ENCODE data around the gene XYLT1.
"Not testable (repeated sequence)": the region's sequence is repeated elsewhere in the genome, so short reads cannot be mapped to it uniquely, and the experiment has no call there.

Gene XYLT1

DNA sequence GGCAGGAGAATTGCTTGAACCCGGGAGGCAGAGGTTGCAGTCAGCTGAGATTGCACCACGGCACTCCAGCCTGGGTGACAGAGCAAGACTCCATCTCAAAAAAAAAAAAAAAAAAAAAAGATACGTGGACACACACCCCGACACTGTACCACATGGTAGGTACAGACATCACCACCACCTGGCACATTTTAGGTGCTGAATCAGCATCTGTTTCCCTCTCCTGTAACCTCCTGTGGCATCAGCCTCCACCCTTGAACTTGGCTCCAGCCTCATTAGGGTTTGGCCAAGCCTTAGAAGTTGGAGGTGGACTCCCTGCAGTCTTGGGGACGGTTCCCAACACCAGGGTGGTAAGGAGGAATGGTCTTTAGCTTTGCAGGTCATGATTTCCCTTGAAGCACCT is 46.0 kb downstream of the XYLT1 start:
- no peak for DNase-seq

DNA sequence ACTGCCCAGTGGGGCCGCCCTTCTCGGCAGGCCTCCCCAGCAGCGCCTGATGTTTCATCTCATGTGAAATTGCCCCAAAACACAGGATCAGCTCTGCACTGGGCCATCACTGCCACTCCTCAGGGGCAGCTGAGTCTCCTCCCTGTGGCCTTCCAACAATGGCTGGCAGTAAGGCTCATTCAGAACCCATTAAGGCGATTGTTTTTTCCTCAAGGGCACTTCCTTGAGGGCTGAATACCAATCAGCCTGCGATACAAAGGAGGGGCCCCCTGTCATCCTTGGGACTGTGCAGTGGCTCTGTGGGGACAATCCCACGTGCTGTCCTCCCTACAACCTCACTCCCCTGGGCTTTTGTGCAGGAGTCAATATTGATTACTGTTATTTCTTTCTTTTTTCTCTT is 47.5 kb downstream of the XYLT1 start:
- no peak for DNase-seq

DNA sequence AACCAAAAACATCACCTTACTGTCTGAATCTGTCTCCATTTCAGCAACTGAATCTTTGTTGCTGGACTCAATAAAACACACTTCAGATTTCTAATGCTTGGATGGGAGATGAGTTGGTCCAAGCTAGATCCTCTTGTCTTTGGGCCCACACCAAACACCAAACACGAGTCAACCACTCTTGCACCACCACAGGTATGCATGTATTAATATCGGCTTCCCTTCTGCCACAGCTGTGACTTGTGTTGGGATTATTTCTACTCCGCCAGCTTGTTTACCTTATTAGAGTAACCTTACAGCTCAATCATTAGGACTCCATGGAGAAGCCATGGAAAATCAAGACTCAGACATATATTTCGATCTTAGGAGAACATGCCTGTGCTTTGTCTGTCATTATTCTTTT is 49.9 kb downstream of the XYLT1 start:
- DNase-seq: no peak

DNA sequence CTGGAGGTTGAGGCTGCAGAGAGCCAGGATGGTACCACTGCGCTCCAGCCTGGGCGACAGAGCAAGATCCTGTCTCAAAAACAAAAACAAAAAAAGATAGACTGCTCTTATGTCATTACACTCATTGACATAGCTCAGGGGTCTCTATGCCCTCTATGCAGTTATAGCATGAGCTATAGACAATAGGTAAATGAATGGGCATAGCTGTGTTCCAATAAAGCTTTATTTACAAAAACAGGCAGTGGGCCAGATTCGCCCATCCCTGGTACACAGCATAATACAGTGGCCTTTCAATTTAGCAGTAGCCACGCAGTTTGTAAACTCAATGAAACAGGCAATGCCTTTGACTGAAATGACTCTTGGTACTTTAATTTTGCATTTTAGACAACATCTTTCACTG is 51.5 kb downstream of the XYLT1 start:
- DNase-seq: no peak

DNA sequence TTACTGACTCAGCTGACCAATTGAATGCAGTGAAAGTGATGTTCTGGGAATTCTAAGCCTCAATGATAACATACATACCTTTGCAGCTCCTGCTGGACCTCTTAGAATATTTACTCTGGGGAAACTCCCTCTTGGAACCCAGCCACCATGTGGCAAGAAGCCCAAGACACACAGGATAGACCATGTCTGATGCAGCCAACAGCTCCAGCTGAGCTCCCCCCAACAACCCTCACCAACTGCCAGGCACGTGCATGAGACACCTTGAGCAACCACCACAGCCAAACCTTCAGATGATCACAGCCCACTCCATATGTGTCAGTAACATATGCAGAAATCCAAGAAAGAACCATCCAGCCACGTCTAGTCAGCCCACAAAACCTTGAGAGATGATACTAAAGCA is 53.0 kb downstream of the XYLT1 start:
- no peak for DNase-seq

DNA sequence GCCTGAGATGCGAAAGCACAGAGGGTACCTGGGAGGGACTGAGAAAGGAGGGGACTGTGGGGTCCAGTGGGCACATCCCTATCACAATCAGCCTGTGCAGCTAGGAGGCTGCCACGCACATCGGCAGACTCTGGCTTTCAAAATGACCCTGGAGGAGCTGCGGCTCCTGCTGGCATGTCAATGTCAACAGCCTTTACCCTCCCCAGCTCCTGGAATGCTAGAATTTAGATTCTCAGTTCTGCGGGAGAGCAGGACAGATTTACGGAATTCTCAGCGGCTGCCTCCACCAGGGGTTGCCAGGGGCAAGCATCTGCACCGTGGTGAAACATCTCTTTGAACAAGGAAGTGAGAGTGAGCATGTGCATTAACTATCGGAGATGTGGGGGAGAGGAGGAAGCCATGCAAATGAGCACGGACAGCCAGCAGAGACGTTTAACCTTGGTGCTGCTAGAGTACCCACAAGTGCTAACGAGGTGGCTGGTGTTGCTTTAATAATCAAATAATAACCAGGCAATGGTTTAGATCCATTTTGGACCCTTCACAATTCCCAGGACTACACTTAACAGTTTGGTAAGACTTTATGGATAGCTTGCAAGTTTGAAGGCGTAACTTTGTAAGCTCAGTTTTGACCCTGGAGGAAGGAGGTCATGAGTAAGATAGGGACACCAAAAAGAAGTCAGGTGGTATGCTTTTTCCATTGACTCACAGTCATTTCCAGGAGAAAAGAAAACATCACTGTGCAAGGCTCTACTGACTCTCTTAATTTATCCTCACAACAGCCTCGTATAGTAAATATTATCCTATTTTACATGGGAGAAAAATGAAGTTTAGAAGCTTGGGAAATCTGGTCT is 54.1 kb downstream of the XYLT1 start:
- DNase-seq: no peak

DNA sequence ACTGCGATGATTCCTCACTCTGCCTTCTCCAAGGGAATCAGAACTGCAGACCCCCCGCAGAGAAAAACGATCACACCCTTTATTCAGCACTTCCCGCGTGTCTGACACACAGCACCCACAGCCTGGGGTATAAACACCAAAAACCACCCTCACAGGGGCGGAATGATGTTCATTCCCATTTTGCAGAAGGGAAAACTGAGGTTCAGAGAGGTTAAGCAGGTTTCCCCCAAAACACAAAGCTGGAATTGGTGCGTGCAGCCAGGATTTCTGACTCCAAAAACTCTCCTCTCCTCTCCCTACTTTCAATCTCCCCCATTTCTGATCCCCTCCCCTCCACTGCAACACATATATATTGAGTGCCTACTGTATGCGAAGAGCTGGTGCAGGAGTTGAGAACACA is 55.8 kb downstream of the XYLT1 start:
- DNase-seq: no peak

DNA sequence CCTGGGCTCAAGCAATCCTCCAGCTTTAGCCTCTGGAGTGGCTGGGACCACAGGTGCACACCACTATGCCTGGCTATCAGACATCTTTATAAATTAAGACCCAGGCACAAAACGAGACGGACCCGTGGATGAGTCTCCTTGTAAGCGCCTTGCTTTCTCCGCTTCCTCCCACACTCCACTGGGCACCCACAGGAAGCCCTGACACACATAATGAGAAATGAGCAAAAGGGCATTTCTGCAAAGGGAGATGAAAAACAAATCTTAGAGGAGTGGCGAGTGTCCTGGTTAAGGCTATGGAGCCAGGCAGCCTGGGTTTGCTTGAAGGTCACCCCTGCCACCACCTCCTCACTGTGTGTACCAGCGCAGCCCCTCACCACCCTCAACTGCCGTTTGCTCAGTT is 56.3 kb downstream of the XYLT1 start:
- DNase-seq: no peak

DNA sequence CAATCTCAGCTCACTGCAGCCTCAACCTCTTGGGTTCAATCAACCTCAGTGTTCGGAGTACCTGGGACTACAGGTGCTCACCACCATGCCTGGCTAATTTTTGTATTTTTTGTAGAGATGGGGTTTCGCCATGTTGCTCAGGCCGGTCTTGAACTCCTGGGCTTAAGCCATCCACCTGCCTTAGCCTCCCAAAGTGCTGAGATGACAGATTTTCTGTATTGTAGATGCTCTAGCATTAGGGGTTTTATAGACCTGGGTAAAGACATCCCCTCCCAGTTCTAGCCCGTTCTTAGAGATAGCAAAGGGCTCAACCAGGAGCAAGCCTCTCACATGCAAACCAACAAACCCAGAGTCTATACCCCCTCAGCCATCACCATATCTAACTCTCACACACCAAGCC is 57.3 kb downstream of the XYLT1 start:
- DNase-seq: no peak

DNA sequence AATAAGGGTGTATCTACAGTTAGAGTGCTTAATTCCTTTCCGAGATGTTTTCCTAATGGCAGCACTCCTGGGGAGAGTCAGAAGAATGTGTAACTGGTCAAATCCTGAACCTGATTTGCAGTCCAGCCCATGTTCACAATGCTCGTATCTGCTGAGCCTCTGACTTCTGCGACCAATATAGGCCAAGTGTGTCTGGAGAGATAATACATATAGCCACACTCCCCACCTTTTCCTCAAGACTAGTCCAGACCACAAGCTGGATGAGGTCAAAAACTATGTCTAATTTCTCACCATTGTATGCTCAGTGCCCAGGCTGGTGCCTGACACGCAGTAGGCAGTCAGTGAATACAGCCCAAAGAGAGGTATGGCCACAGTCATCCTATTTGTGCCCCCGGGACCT is 58.0 kb downstream of the XYLT1 start:
- no peak for DNase-seq

DNA sequence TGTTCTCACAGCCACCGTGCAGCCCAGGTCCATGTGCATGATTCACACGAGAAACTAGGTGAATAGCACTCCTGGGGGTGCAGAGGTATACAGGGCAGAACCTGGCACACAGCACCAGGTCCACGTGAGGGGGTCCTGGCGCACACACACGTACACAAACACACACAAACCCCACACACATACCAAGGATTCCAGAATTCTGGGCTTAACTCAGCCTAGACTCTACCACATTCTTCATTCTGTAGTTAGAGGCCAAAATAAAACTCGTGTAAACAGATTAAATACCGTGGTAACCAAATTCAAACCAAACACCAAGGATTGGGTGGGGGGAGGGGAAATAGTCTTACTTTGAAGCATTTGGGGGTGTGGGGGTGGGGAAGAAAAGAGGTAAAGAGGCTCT is 58.5 kb downstream of the XYLT1 start:
- no peak for DNase-seq

DNA sequence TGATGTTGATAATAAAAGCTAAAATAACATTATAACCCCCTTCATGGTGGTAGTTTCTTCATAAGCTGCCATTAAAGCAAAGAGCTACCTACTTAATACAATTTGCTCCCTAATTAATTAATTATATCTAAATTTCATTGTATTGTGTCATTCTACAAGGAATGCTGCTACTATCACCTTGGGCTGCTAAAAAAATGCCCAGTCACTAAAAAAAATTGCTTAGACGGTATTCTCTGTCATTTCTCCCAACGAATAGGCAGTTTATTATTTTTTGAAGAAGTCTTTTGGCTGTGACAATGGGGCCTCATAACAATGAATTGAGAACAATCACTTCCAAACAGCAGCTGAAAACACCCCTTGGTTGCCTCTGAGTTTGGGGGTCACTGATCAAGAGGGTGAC is 59.5 kb downstream of the XYLT1 start:
- DNase-seq: no peak

DNA sequence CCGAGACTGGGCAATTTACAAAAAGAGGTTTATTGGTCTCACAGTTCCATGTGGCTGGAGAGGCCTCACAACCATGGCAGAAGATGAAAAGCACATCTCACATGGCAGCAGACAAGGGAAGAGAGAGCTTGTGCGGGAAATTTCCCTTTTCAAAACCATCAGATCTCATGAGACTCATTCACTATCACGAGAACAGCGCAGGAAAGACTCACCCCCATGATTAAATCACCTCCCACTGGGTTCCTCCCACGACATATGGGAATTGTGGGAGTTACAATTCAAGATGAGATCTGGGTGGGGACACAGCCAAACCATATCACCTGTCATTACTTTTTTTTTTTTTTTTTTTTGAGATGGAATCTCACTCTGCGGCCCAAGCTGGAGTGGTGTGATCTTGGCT is 60.4 kb downstream of the XYLT1 start:
- not testable (repeated sequence) for DNase-seq

DNA sequence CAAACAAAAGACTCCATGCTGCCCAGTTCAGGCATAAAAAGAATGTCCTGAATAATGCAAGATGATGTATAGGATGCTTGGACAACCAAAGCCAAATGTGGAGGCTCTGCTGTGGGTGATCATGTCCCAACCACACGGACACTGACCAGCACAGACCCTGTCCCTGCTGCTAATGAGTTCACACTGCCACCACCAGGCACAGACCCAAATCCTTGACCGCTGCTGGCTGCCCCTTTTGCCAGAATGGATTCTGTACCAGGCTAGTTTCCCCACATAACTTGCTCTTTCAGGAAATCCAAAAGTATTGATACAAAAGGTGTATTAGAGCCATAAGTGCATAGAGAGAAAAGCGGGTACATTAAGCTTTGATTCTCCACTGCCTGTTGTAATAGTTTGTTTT is 60.9 kb downstream of the XYLT1 start:
- no peak for DNase-seq

DNA sequence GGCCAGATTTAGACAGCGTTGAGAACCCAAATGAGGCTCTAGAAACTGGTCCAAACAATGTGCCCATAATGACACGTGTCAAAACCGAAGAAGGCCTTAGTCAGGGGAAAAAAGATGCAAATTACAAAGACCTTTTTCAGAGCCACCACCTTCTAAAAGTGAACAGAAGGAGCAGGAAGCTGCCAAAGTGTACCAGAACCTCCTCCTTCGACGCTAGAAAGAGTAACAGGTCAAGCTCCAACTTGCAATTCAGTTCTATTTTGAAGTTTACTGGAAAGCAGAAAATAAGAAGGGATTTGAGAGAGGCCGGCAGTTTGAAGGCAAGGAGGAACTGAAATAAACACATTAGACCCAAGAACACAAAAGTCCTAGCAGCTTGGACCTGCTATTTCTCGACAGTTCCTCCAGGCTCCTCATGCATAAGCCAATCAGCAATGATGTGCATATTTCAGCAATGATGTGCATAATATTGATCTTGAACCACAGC is 61.8 kb downstream of the XYLT1 start:
- DNase-seq: no peak

DNA sequence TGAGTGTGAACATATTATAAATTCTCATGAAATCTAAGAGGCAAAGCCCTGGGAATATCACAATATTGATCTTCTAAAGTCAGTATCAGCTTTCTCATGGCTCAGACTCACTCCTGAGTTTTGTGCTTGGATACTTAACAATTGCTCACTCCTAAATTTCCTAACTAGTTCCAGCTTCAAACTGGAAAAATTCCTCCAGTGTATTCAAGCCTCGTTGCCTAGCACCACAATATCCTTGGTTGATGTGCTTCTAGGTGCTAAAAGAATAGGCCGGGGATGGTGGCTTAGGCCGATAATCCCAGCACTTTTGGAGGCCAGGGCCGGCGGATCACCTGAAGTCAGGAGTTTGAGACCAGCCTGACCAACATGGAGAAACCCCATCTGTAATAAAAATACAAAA is 62.5 kb downstream of the XYLT1 start:
- no peak for DNase-seq

DNA sequence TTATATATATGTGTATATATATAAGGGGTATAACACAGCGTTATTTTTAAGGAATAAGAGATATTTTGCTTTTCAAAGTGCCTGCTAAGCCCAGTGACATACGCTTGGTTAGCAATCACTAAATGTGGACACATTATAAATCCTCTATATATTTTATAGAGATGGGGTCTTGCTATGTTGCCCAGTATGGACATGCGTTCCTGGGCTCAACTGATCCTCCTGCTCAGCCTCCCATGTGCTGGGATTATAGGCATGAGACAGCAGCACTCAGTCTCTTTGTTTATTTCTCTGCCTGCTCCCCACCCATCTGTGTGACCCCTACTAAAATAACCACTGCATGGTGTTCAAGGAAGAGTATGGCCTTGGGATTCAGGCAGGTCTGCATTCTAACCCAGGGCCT is 63.4 kb downstream of the XYLT1 start:
- DNase-seq: no peak

DNA sequence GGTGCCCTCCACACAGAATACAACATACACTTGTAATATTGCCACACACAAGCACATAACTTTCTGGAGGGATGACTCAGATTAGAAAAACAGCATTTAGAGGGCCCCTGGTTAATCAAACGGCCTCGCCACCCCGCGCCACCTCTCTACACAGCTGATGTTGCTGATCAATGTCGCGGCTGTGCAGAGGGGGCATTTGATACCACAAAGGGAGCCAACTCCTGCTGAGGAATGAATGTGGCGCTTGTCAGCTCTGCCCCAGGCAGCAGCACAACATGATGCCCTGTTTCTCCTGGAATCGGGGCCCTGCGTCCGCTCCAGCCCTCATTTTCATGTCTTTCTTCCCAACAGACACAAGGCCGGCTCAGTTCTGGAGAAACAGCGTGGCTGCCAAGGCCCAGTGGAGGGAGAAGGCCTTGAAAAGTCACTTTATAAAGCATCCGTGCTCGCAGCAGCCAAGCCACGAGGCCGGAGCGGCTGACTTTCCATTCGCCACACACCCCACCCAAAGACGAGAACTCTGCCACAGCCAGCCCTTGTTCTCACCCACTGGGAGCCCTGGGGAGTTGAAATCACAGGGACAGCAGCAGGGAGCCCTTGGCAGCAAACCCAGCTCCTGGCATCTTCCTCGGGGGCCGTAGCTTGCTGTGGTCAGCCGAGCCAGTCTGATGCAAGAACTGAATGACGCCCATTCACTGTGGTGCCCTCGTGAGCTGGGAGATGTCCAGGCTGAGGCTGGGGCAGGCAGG is 65.6 kb downstream of the XYLT1 start:
- no peak for DNase-seq

DNA sequence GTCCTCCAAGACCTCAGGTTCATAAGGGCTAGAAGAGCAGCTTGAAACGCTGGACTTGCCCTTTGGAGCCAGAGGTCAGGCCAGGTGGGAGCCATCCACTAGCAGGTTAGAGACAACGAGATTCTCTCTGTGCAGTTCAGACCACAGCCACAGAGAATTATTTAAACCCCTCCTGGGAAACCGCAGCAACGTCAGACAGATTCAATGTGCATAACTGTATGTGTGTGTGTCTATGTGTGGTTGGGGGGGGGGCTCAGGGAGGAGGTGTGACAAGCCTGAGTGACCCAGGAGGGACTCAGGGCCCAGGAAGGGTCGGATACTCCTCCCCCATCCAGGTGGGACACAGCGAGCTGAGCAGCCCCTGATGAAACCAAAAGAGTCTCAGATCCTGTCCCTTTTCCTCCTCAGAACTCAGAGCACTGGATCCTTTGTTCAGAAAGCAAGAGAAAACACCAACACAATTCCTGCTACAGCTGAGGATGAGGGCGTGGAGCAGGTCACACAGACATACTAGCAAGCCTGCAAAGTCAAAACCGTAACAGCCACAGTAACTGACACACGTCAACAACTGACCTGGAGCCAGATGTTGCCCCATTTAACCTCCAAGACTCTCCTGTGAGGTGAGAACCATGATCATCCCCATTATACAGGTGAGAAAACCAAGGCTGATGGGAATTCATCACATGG is 66.8 kb downstream of the XYLT1 start:
- DNase-seq: no peak

DNA sequence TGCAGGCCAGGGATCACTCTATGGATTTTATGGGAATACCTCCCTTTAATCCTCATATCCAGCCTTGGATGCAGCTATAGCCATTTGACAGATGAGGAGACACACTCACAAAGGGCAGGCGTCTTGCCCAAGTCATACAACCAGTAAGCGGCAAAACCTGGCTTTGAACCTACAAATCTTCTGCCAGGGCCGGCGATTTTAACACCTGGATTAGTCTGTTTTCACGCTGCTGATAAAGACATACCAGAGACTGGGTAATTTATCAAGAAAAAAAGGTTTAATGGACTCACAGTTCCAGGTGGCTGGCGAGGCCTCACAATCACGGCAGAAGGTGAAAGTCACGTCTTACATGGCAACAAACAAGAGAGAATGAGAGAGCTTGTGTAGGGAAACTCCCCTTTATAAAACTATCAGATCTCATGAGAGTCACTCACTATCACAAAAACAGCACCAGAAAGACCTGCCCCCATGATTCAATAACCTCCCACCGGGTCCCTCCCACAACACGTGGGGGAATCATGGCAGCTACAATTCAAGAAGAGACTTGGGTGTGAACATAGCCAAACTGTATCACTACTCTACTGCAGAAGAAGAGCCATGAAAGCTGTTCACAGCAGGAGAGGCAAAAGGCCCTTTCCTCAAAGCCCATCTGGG is 67.5 kb downstream of the XYLT1 start:
- no peak for DNase-seq

DNA sequence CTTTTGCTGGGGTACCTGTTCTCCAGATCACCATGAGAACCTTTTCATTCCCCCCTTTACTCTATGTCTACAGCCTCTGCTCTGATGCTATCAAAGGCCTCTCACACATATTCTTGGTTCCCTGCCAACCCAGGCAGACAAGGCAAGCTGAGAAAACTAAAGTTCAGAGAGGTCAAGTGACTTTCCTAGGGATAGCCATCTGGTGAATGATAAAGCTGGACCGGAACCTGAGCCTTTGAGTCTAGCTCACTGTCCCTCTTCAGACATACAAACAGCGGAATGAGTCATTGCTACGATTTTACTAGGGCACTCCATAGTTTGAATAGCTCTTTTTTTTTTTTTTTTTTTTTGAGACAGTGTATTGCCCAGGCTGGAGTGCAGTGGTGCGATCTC is 73.3 kb downstream of the XYLT1 start:
- DNase-seq: no peak

DNA sequence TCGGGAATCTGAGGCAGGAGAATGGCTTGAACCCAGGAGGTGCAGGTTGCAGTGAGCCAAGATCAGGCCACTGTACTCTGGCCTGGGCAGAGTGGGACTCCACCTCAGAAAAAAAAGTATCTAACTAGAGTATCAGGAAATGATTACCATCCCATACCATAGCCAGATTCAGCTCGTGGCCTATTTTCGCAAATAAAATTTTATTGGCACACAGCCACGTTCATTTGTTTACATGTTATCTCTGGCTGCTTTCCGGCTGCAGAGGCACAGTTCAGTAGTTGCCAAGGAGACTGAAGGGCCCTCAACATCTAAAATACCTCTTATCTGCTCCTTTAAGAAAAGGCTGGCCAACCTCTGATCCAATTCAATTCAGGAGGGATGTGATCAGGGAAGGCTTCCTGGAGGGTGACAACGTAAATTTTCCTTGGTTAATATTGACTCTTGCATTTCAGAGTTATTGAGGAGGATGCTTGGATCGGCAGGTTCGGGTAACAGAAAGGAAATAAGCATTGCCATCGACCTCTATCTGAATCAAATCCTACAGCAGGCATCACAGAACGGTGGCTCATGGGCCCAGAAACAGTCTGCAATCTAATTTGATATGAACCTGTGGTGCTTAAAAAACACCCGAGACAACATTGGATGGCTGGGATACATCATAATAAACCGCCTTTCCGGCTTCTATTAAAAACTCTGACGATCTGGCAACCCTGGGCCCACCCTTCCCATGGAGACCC is 73.8 kb downstream of the XYLT1 start:
- no peak for DNase-seq

All from NCI-H1048 (cell line).